Uterus (tissue), 4 donors: ENCODE data around the gene VIL1. TPM values are rescaled to one million over a fixed set of nuclear protein-coding genes. Genes with fewer than 3 reads are reported as not detected.

Experiments
- DNase-seq, 2 donors: peaks; one replicate each; pipeline ENCODE4 v3.0.0-alpha.2; 2019 to 2020
- H3K27ac ChIP-seq, 2 donors: fragments of 200-600 bp; sonication (generic); 1 replicate in 1 of 2; 2 replicates in 1 of 2; pipeline ENCODE4 v1.5.1; 2016 to 2018
- H3K27me3 ChIP-seq, 2 donors: fragments of 200-600 bp; sonication (generic); one replicate each; pipeline ENCODE4 v1.5.1; 2018 to 2019; ENCODE audit warnings: control low read depth in 1 of 2
- H3K36me3 ChIP-seq, 2 donors: fragments of 200-600 bp; sonication (generic); one replicate each; pipeline ENCODE4 v1.5.1; 2019; ENCODE audit warnings: control low read depth in 1 of 2
- H3K4me1 ChIP-seq, 2 donors: fragments of 200-600 bp; sonication (generic); one replicate each; pipeline ENCODE4 v1.5.1; 2018 to 2019; ENCODE audit warnings: control low read depth in 1 of 2
- H3K4me3 ChIP-seq, 2 donors: fragments of 200-600 bp; sonication (generic); 1 replicate in 1 of 2; 2 replicates in 1 of 2; pipeline ENCODE4 v1.5.1; 2018 to 2019; ENCODE audit warnings: mild to moderate bottlenecking in 1 of 2
- H3K9me3 ChIP-seq, 2 donors: fragments of 200-600 bp; sonication (generic); one replicate each; pipeline ENCODE4 v1.5.1; 2019; ENCODE audit warnings: control low read depth in 1 of 2
- POLR2A ChIP-seq, 2 donors: fragments of 450-650 bp; IDR thresholded peaks; one replicate each; pipeline ENCODE4 v1.6.1; 2016; ENCODE audit warnings: antibody characterized with exemption in 2 of 2, mild to moderate bottlenecking in 1 of 2, moderate library complexity in 1 of 2
- intact Hi-C: fragments of 100-400 bp; cut with DNase I; formaldehyde crosslinking; loops from one replicate; pipeline ENCODE4 v1.15.1; 2023; ENCODE audit warnings: low total_unique reads
- total RNA-seq, 4 donors: library from RNA; depleted of rRNA in 3 of 4; stranded (reverse); fragments of >200 nt in 3 of 4; gene quantifications; one replicate each; pipeline versions ENCODE4 v1.1.0 to v1.2.4, GENCODE V29; 2014 to 2023
- TF ChIP-seq, protein P1 (sequence below), 4 experiments: fragments of 200-600 bp in 2 of 4; fragments of 450-650 bp in 2 of 4; sonication (generic) in 2 of 4; IDR thresholded peaks; one replicate each; pipeline ENCODE4 v1.5.1; 2016 to 2019; ENCODE audit warnings: antibody characterized with exemption in 4 of 4, mild to moderate bottlenecking in 2 of 4, moderate library complexity in 1 of 4
- donor health status: DM: yes; HTN: yes; CAD: no.

VIL1 gene
- total RNA-seq, 4 donors from 2014 or later = 0.28 to 0.59 (median 0.51) TPM; not detected in 1

DNA sequence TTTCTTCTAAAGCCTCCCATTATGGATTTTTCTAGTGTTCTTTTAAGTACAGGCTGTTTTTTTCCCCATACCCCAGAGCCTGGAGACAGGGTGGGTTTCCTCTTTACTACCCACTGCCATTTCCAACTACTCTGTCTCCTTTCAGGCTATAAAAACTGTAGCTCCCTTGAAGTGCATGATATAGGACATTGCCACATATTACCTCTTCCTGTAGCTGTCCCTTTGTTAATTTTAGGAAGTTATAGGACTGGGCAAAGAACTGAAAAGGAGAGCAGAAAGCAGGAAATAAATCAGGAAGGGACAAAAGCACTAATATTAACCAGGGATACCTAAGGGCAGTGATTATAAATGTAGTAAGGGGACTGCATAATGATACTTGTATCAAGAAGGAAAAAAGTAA is 54.1 kb downstream of the VIL1 start:
- Histone ChIP-seq H3K36me3 (no peaks in the 10 kb centered on the region), H3K4me3 (no peak overlapping the region), H3K9me3 (no peaks in the 10 kb centered on the region), H3K4me1 (no peaks in the 10 kb centered on the region), H3K27me3 (no peaks in the 10 kb centered on the region), H3K27ac (no peak overlapping the region)
- intact Hi-C loops = no loop called here
- no peak for DNase-seq
- TF ChIP-seq, protein P1, sequence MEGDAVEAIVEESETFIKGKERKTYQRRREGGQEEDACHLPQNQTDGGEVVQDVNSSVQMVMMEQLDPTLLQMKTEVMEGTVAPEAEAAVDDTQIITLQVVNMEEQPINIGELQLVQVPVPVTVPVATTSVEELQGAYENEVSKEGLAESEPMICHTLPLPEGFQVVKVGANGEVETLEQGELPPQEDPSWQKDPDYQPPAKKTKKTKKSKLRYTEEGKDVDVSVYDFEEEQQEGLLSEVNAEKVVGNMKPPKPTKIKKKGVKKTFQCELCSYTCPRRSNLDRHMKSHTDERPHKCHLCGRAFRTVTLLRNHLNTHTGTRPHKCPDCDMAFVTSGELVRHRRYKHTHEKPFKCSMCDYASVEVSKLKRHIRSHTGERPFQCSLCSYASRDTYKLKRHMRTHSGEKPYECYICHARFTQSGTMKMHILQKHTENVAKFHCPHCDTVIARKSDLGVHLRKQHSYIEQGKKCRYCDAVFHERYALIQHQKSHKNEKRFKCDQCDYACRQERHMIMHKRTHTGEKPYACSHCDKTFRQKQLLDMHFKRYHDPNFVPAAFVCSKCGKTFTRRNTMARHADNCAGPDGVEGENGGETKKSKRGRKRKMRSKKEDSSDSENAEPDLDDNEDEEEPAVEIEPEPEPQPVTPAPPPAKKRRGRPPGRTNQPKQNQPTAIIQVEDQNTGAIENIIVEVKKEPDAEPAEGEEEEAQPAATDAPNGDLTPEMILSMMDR (IDR thresholded peaks at IDR 0.05) = no peak
- no peak for TF ChIP-seq POLR2A (IDR thresholded peaks at IDR 0.05)

DNA sequence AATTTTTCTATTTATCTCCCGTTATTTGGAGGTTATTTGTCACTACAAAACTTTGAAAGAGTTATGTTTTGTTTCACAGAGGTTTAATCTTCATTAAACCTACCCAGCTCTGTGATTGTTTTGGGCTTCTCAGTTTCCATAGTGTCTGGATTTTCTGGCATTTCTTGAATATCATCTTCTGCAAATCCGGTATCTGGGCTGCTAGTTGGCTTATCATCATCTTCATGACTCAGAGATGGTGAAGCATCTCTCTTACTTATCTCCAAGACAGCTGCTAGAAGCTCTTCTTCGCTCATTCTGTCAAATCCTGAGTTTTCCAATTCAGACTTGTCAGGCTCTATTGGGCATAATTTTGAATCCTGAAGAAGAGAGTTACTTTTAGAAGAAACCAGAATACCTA is 55.6 kb downstream of the VIL1 start:
- Histone ChIP-seq H3K27ac (no peak overlapping the region), H3K4me1 (no peaks in the 10 kb centered on the region), H3K4me3 (no peak overlapping the region), H3K27me3 (no peaks in the 10 kb centered on the region), H3K9me3 (no peaks in the 10 kb centered on the region), H3K36me3 (no peaks in the 10 kb centered on the region)
- intact Hi-C loops = no loop called here
- TF ChIP-seq POLR2A (IDR thresholded peaks at IDR 0.05) = no peak
- TF ChIP-seq, protein P1 (IDR thresholded peaks at IDR 0.05) = no peak
- no peak for DNase-seq

DNA sequence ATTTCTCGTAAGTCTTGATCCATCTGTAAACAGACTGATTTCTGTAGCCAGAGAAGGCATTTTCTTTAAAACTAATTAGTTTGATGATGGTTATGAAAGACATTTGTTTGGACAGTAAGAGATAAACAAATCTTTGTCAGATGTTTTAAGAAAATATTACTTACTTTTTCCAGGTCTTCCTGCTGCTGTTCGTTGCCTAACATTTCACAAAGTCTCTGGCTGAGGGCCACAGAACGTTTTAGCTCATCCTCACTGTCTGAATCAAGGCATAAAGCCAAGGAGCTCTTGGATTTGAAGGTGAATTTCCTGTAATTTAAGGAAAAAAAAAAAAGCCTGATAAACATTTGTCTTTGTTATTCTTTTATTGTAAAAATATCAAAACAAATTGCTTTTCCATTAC is 57.8 kb downstream of the VIL1 start:
- no peaks in the 10 kb centered on the region for H3K27me3 ChIP-seq
- no peak overlapping the region for H3K4me3 ChIP-seq
- intact Hi-C loops = no loop called here
- no peak for TF ChIP-seq POLR2A (IDR thresholded peaks at IDR 0.05)
- TF ChIP-seq, protein P1 (IDR thresholded peaks at IDR 0.05) = no peak
- no peaks in the 10 kb centered on the region for H3K4me1 ChIP-seq
- H3K36me3 ChIP-seq = no peaks in the 10 kb centered on the region
- DNase-seq = peak; percentile 69 to 70
- no peaks in the 10 kb centered on the region for H3K9me3 ChIP-seq
- peak overlapping the region; percentile 58 to 64 for H3K27ac ChIP-seq

DNA sequence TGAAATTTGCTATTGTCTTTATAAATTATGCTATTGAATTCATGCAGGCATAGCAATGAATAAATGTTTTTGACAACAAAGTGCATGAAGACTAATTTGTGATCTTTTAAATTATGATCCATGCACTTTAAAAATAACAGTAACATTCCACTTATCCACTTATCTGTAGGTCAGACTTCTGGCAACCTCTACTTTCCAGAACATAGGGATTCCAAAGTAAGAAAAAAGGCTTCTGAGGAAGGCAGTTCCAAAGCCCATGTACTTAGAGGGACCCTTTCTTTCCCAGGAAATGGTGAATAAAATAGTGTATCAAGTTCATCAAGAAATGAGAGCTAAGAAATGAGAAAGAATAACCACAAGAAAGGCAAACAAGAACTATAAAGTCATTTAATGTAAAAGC is 58.3 kb downstream of the VIL1 start:
- Histone ChIP-seq H3K4me1 (no peaks in the 10 kb centered on the region), H3K4me3 (no peak overlapping the region), H3K27ac (peak overlapping the region; percentile 30 to 58), H3K36me3 (no peaks in the 10 kb centered on the region), H3K9me3 (no peaks in the 10 kb centered on the region), H3K27me3 (no peaks in the 10 kb centered on the region)
- intact Hi-C loops = no loop called here
- DNase-seq = no peak
- no peak for TF ChIP-seq POLR2A (IDR thresholded peaks at IDR 0.05)
- TF ChIP-seq, protein P1 (IDR thresholded peaks at IDR 0.05) = no peak

DNA sequence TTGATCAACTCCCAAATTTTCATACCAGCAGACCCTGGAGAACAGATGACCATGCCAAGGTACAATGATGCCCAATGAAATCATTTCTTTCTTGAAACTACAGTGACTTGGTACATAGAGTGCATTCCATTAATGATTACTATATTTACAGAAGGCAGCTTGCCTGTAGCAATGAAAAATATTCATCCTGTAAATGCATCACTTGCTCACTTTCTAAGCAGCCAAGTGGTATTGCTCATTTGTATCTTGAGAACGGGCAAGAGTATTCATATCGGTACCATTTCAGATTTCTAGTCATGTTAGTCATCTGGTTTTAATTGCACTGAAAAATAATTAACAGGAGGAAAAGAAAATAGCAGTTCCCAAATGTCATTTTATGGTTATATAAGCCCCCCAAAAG is 59.6 kb downstream of the VIL1 start:
- H3K4me1 ChIP-seq = no peaks in the 10 kb centered on the region
- TF ChIP-seq, protein P1 (IDR thresholded peaks at IDR 0.05) = no peak
- no peak for TF ChIP-seq POLR2A (IDR thresholded peaks at IDR 0.05)
- no peaks in the 10 kb centered on the region for H3K27me3 ChIP-seq
- H3K27ac ChIP-seq = no peak overlapping the region
- intact Hi-C loops = no loop called here
- H3K9me3 ChIP-seq = no peaks in the 10 kb centered on the region
- H3K36me3 ChIP-seq = no peaks in the 10 kb centered on the region
- DNase-seq = no peak
- no peak overlapping the region for H3K4me3 ChIP-seq
